Kidney (tissue), 14 donors: Measurements from ENCODE around the gene ZIC2. TPM values are rescaled to one million over a fixed set of nuclear protein-coding genes. Genes with fewer than 3 reads are reported as not detected.

Experiments
- DNase-seq, 5 donors: peaks; one replicate each; pipeline ENCODE4 v3.0.0-alpha.2; 2013 to 2020
- FAIRE-seq: peaks from 2 replicates; lab custom pipeline; 2012; peaks lifted over from hg19 to GRCh38; lab: Jason Lieb, UNC
- H3K27ac ChIP-seq, 2 donors: one replicate each; pipeline ENCODE4 v1.7.0; 2013; ENCODE audit warnings: low read depth in 2 of 2, low read length in 2 of 2, inconsistent platforms in 1 of 2
- H3K27me3 ChIP-seq: one replicate; pipeline ENCODE4 v1.7.1; 2013; ENCODE audit warnings: low read length, inconsistent platforms; ENCODE audit not compliant: control insufficient read depth, insufficient read depth
- H3K36me3 ChIP-seq, 3 donors: one replicate each; pipeline versions ENCODE4 v1.7.0 to v1.7.1; 2013; ENCODE audit warnings: low read length in 3 of 3, control low read depth in 1 of 3, inconsistent platforms in 1 of 3; ENCODE audit not compliant: insufficient read depth in 3 of 3, control insufficient read depth in 2 of 3
- H3K4me1 ChIP-seq, 3 donors: one replicate each; pipeline versions ENCODE4 v1.7.0 to v1.7.1; 2013; ENCODE audit warnings: low read length in 3 of 3, inconsistent platforms in 1 of 3, low read depth in 1 of 3; ENCODE audit not compliant: control insufficient read depth in 2 of 3, insufficient read depth in 2 of 3
- H3K4me3 ChIP-seq, 3 donors: one replicate each; pipeline versions ENCODE4 v1.7.0 to v1.8.1; 2013; ENCODE audit warnings: low read length in 3 of 3, control low read depth in 1 of 3, inconsistent platforms in 1 of 3
- H3K9ac ChIP-seq, 3 donors: one replicate each; pipeline versions ENCODE4 v1.7.0 to v1.7.1; 2013; ENCODE audit warnings: low read length in 3 of 3, control low read depth in 1 of 3, inconsistent platforms in 1 of 3
- H3K9me3 ChIP-seq, 3 donors: one replicate each; pipeline versions ENCODE4 v1.7.0 to v1.7.1; 2013; ENCODE audit warnings: low read length in 3 of 3, control low read depth in 1 of 3, inconsistent platforms in 1 of 3; ENCODE audit not compliant: control insufficient read depth in 2 of 3, insufficient read depth in 1 of 3
- CTCF ChIP-seq: IDR thresholded peaks from 3 replicates; pipeline ENCODE4 v1.5.1; 2012; ENCODE audit warnings: mild to moderate bottlenecking, moderate library complexity, borderline replicate concordance; ENCODE audit not compliant: insufficient read depth; ENCODE audit errors: extremely low read depth
- intact Hi-C: fragments of 100-400 bp; cut with DNase I; formaldehyde crosslinking; loops from one replicate; pipeline ENCODE4 v1.11.1; 2022
- polyA plus RNA-seq: library from polyadenylated mRNA; stranded (reverse); fragments of 350-450 nt; fragmentation: Illumina TruSeq; extraction: RNeasy Lipid Tissue Mini Kit (QIAGEN cat#74804); gene quantifications from one replicate; pipeline ENCODE4 v1.2.3, GENCODE V29; 2014; ENCODE audit warnings: low read depth, low replicate concordance; ENCODE audit not compliant: insufficient read depth
- total RNA-seq: library from RNA; stranded (reverse); fragmentation: NEBNext Ultra II Directional; extraction: Animal tissue kit (Norgen Biotek cat#: 25700); gene quantifications from one replicate; pipeline ENCODE4 v1.2.1, GENCODE V29; 2021
- donor health status: control.
- donor health status: control.
- donor health status: control.
- donor health status: control.
- donor health status: control.
- donor health status: DM: yes; HTN: yes; CAD: no.
- donor health status: Normal renal cell carcinoma (clear cell type).

ZIC2 gene
- total and polyA plus RNA-seq, 2 donors from 2014 or later, result 0.13 to 1.4 TPM

- H3K27ac ChIP-seq, result no peak overlapping the region
- intact Hi-C loops, result no loop called here
- no peaks in the 10 kb centered on the region for H3K4me1 ChIP-seq
- FAIRE-seq (no peak), DNase-seq (peak in 2 of 5 donors; percentile 8 to 15)
- no peak overlapping the region for H3K9ac ChIP-seq
- no peaks in the 10 kb centered on the region for H3K36me3 ChIP-seq
- H3K27me3 ChIP-seq, result peaks cover 87% of the 10 kb centered on the region
- no peak overlapping the region for H3K4me3 ChIP-seq
- H3K9me3 ChIP-seq, result peaks cover 0 to 9% (median 4%) of the 10 kb centered on the region in 3 donors
- TF ChIP-seq CTCF, result no peak
Observed at GRCh38 chr13:99991013-99991827, 9.6 kb downstream of the ZIC2 start.

GRCh38 chr13:99991828-99992775 is 10.5 kb downstream of the ZIC2 start:
- Histone ChIP-seq H3K4me3 (no peak overlapping the region), H3K9me3 (peaks cover 0 to 9% (median 4%) of the 10 kb centered on the region in 3 donors), H3K27ac (no peak overlapping the region), H3K9ac (no peak overlapping the region), H3K27me3 (peaks cover 87% of the 10 kb centered on the region), H3K36me3 (no peaks in the 10 kb centered on the region), H3K4me1 (no peaks in the 10 kb centered on the region)
- no peak for TF ChIP-seq CTCF
- intact Hi-C loops, result no loop called here
- FAIRE-seq (no peak), DNase-seq (peak in 4 of 5 donors; percentile 11 to 44 (median 28))

- TF ChIP-seq CTCF, result no peak
- DNase-seq (peak in 2 of 5 donors; percentile 5 to 37), FAIRE-seq (no peak)
- Histone ChIP-seq H3K9ac (no peak overlapping the region), H3K36me3 (no peaks in the 10 kb centered on the region), H3K4me3 (no peak overlapping the region), H3K4me1 (no peaks in the 10 kb centered on the region), H3K27ac (no peak overlapping the region), H3K9me3 (peaks cover 0 to 9% (median 4%) of the 10 kb centered on the region in 3 donors), H3K27me3 (peaks cover 79% of the 10 kb centered on the region)
- intact Hi-C loops, result no loop called here
Observed at GRCh38 chr13:99992949-99993351, 11.4 kb downstream of the ZIC2 start.
